SK-N-SH (cell line): ENCODE measurements around the gene KPNA2. TPM values are rescaled to one million over a fixed set of nuclear protein-coding genes. Genes with fewer than 3 reads are reported as not detected.
A peak's percentile ranks its signal among the peaks of the same experiment; 100 is the strongest.

Source experiments
- CTCF ChIA-PET: fragments of 300-600, 350-600 bp; formaldehyde crosslinking; extraction: SDS; loops from one replicate; lab custom pipeline; 2021; lab: Yijun Ruan, JAX
- POLR2A ChIA-PET: fragments of 350-600 bp; sonication (Branson Sonifier 250); formaldehyde crosslinking; extraction: SDS; loops from one replicate; lab custom pipeline; 2020; ENCODE audit warnings: antibody characterized with exemption, inconsistent platforms; lab: Yijun Ruan, JAX
- DNase-seq: peaks from one replicate; pipeline ENCODE4 v3.0.0; 2012
- H2AFZ ChIP-seq: fragments of 200-600 bp; sonication (generic); 2 replicates; pipeline ENCODE4 v1.8.1; 2016; ENCODE audit warnings: antibody characterized with exemption, mild to moderate bottlenecking, low read depth
- H3F3A ChIP-seq: fragments of 200-600 bp; sonication (generic); replicated peaks from 2 replicates; pipeline ENCODE3; 2016; ENCODE audit warnings: antibody characterized with exemption, mild to moderate bottlenecking; ENCODE audit not compliant: insufficient read depth
- H3K27ac ChIP-seq, 2 experiments: fragments of 200-500 bp in 1 of 2; fragments of 200-600 bp in 1 of 2; sonication (Bioruptor generic) in 1 of 2; sonication (generic), shearing (Covaris generic) in 1 of 2; 2 replicates each; pipeline versions ENCODE4 v1.5.1 to v1.6.1; 2014 to 2016; ENCODE audit warnings: low read depth in 2 of 2, inconsistent platforms in 1 of 2, low read length in 1 of 2, mild to moderate bottlenecking in 1 of 2, mixed read lengths in 1 of 2
- H3K27me3 ChIP-seq: fragments of 200-600 bp; sonication (generic), shearing (Covaris generic); 2 replicates; pipeline ENCODE4 v1.6.1; 2016; ENCODE audit warnings: mixed run types; ENCODE audit not compliant: insufficient read depth
- H3K36me3 ChIP-seq, 2 experiments: fragments of 200-500 bp in 1 of 2; fragments of 200-600 bp in 1 of 2; sonication (Bioruptor generic) in 1 of 2; sonication (generic) in 1 of 2; replicated peaks in 1 of 2; 2 replicates each; pipeline versions ENCODE3 to v1.5.1; 2014 to 2016; ENCODE audit warnings: low read length in 1 of 2, mild to moderate bottlenecking in 1 of 2; ENCODE audit not compliant: insufficient read depth in 2 of 2, control insufficient read depth in 1 of 2
- H3K4me1 ChIP-seq, 2 experiments: fragments of 200-500 bp in 1 of 2; fragments of 200-600 bp in 1 of 2; sonication (Bioruptor generic) in 1 of 2; sonication (generic), shearing (Covaris generic) in 1 of 2; 2 replicates each; pipeline versions ENCODE4 v1.5.1 to v1.6.1; 2014 to 2016; ENCODE audit warnings: low read depth in 1 of 2, low read length in 1 of 2, mixed run types in 1 of 2; ENCODE audit not compliant: insufficient read depth in 2 of 2, control insufficient read depth in 1 of 2
- H3K4me2 ChIP-seq: fragments of 200-600 bp; sonication (generic), shearing (Covaris generic); 2 replicates; pipeline ENCODE4 v1.6.1; 2017; ENCODE audit warnings: mixed run types
- H3K4me3 ChIP-seq, 2 experiments: fragments of 200-500 bp in 1 of 2; fragments of 200-600 bp in 1 of 2; sonication (Bioruptor generic) in 1 of 2; sonication (generic), shearing (Covaris generic) in 1 of 2; 2 replicates each; pipeline versions ENCODE4 v1.5.1 to v1.8.1; 2014 to 2016; ENCODE audit warnings: low read depth in 2 of 2, inconsistent platforms in 1 of 2, low read length in 1 of 2, mild to moderate bottlenecking in 1 of 2, mixed read lengths in 1 of 2, moderate library complexity in 1 of 2
- H3K79me2 ChIP-seq: fragments of 200-600 bp; sonication (generic); 2 replicates; pipeline ENCODE4 v1.8.1; 2017; ENCODE audit warnings: mild to moderate bottlenecking; ENCODE audit not compliant: insufficient read depth
- H3K9ac ChIP-seq: fragments of 200-600 bp; sonication (generic); 2 replicates; pipeline ENCODE4 v1.6.1; 2017; ENCODE audit warnings: mixed run types
- H3K9me2 ChIP-seq: fragments of 200-600 bp; sonication (generic); 2 replicates; pipeline ENCODE4 v1.6.1; 2017; ENCODE audit warnings: mixed run types
- H3K9me3 ChIP-seq: fragments of 200-600 bp; sonication (generic); 2 replicates; pipeline ENCODE4 v1.6.1; 2017; ENCODE audit warnings: mixed run types, mild to moderate bottlenecking, moderate library complexity
- H4K20me1 ChIP-seq: fragments of 200-600 bp; sonication (generic); 2 replicates; pipeline ENCODE4 v1.6.1; 2017; ENCODE audit warnings: mild to moderate bottlenecking, mixed run types; ENCODE audit not compliant: insufficient read depth
- FOSL2 ChIP-seq: IDR thresholded peaks from 2 replicates; pipeline ENCODE4 v1.4.0; 2012; ENCODE audit warnings: low read depth, mild to moderate bottlenecking, moderate library complexity, borderline replicate concordance
- FOXJ3 ChIP-seq: sonication (generic); formaldehyde crosslinking; IDR thresholded peaks from 2 replicates; pipeline ENCODE4 v1.5.1; 2020; ENCODE audit warnings: mild to moderate bottlenecking, missing genetic modification reagents
- JUND ChIP-seq: IDR thresholded peaks from 2 replicates; pipeline ENCODE4 v1.4.0; 2012
- MXI1 ChIP-seq: IDR thresholded peaks from 2 replicates; pipeline ENCODE4 v1.6.1; 2012; ENCODE audit warnings: mild to moderate bottlenecking, low read depth, low read length, improper control_type of control experiment
- TCF12 ChIP-seq: IDR thresholded peaks from 2 replicates; pipeline ENCODE4 v1.4.0; 2012
- WGBS: methylation state at CpG from one replicate; pipeline ENCODE4 v1.1.6; 2017; ENCODE audit warnings: low lambda C conversion rate; 5-methylcytosine and 5-hydroxymethylcytosine counted together
- polyA plus RNA-seq, 3 experiments: library from polyadenylated mRNA; depleted of rRNA; stranded (reverse); fragments of >200 nt; gene quantifications; 2 replicates each; pipeline ENCODE4 v1.2.3, GENCODE V29; 2012
- TF ChIP-seq, protein P1 (sequence below): IDR thresholded peaks from 2 replicates; pipeline ENCODE4 v1.6.1; 2012; ENCODE audit warnings: mild to moderate bottlenecking, low read depth, low read length, moderate library complexity
- TF ChIP-seq, protein P2 (sequence below): IDR thresholded peaks from 2 replicates; pipeline ENCODE4 v1.4.0; 2012; ENCODE audit warnings: low read depth
- TF ChIP-seq, protein P3 (sequence below): fragments of 150-350 bp; IDR thresholded peaks from 2 replicates; pipeline ENCODE4 v1.6.1; 2016; ENCODE audit warnings: mild to moderate bottlenecking, low read depth, low read length
- TF ChIP-seq, protein P4 (sequence below): IDR thresholded peaks from 2 replicates; pipeline ENCODE4 v1.4.0; 2012; ENCODE audit warnings: low read depth, borderline replicate concordance

The KPNA2 gene
- polyA plus RNA-seq, 1 of the 3 experiments (the other 2 are of a cell fraction) = 122 TPM

DNA sequence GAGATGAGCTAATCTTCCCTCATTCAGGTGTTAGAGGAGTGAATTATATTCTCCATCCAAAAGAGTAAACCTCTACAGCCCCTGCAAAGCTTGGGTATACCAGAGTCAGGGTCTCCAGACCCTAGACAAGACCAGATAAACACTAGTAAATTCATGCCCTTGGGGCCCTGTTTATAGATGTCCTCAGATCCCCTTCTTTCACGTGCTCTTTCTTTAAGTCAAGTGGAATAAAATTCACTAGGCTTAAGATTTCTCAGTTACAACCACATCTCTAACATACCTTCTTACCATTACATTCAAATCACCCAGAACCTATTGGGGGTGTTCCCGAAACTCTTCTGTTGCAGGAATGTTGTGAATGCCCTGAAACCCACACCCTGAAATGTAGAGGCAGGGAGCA, 37.1 kb upstream of the KPNA2 start (continued):
- TF ChIP-seq, protein P1, sequence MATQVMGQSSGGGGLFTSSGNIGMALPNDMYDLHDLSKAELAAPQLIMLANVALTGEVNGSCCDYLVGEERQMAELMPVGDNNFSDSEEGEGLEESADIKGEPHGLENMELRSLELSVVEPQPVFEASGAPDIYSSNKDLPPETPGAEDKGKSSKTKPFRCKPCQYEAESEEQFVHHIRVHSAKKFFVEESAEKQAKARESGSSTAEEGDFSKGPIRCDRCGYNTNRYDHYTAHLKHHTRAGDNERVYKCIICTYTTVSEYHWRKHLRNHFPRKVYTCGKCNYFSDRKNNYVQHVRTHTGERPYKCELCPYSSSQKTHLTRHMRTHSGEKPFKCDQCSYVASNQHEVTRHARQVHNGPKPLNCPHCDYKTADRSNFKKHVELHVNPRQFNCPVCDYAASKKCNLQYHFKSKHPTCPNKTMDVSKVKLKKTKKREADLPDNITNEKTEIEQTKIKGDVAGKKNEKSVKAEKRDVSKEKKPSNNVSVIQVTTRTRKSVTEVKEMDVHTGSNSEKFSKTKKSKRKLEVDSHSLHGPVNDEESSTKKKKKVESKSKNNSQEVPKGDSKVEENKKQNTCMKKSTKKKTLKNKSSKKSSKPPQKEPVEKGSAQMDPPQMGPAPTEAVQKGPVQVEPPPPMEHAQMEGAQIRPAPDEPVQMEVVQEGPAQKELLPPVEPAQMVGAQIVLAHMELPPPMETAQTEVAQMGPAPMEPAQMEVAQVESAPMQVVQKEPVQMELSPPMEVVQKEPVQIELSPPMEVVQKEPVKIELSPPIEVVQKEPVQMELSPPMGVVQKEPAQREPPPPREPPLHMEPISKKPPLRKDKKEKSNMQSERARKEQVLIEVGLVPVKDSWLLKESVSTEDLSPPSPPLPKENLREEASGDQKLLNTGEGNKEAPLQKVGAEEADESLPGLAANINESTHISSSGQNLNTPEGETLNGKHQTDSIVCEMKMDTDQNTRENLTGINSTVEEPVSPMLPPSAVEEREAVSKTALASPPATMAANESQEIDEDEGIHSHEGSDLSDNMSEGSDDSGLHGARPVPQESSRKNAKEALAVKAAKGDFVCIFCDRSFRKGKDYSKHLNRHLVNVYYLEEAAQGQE = no peak
- TF ChIP-seq, protein P2, sequence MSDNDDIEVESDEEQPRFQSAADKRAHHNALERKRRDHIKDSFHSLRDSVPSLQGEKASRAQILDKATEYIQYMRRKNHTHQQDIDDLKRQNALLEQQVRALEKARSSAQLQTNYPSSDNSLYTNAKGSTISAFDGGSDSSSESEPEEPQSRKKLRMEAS = no peak
- TF ChIP-seq, protein P3, sequence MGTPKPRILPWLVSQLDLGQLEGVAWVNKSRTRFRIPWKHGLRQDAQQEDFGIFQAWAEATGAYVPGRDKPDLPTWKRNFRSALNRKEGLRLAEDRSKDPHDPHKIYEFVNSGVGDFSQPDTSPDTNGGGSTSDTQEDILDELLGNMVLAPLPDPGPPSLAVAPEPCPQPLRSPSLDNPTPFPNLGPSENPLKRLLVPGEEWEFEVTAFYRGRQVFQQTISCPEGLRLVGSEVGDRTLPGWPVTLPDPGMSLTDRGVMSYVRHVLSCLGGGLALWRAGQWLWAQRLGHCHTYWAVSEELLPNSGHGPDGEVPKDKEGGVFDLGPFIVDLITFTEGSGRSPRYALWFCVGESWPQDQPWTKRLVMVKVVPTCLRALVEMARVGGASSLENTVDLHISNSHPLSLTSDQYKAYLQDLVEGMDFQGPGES = no peak
- no peak for TF ChIP-seq FOXJ3 (CRISPR knock-in tag)

DNA sequence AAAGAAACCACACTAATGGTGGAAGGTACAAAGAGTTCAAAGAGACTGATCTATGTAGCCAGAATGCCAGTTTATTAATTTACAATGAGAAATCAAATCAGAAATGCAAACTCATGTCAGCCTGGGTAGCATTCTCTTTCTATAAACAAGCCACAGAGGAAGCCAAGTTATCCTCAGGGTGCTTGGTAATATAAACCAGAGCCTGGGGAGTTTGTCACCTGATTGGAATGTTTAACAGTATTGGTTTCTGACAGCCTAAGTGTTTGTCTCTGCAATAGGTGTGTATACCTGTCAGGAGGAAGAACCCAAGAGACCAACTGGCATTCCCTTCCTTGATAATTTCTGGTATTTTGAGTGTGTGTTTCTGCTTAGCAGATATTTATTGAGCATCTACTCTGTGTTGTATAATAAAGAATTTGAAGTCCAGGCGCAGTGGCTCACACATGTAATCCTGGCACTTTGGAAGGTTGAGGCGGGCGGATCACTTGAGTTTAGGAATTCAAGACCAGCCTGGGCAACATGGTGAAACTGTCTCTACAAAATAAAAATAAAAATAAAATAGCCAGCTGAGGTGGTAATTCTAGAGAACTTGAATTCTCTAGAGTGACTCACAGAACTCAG, 36.1 kb upstream of the KPNA2 start:
- H3K4me3 ChIP-seq = no peak overlapping the region
- no peaks in the 10 kb centered on the region for H3K27me3 ChIP-seq
- H2AFZ ChIP-seq = no peak overlapping the region
- POLR2A ChIA-PET = no interaction called here
- CTCF ChIA-PET = no interaction called here
- H3K9ac ChIP-seq = no peak overlapping the region
- H3K9me2 ChIP-seq = no peaks in the 10 kb centered on the region
- H3K9me3 ChIP-seq = no peaks in the 10 kb centered on the region
- no peak for DNase-seq
- peaks cover 9% of the 10 kb centered on the region for H3F3A ChIP-seq
- no peaks in the 10 kb centered on the region for H3K36me3 ChIP-seq
- no peaks in the 10 kb centered on the region for H4K20me1 ChIP-seq
- no peak overlapping the region for H3K4me2 ChIP-seq
- TF ChIP-seq FOSL2 = 0 out of 2 replicates have a peak, but pooled peaks have one; percentile 6
- TF ChIP-seq, protein P1 = no peak
- TF ChIP-seq, protein P4, sequence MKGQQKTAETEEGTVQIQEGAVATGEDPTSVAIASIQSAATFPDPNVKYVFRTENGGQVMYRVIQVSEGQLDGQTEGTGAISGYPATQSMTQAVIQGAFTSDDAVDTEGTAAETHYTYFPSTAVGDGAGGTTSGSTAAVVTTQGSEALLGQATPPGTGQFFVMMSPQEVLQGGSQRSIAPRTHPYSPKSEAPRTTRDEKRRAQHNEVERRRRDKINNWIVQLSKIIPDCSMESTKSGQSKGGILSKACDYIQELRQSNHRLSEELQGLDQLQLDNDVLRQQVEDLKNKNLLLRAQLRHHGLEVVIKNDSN = no peak
- TF ChIP-seq TCF12 = peak; percentile 43
- TF ChIP-seq JUND = peak; percentile 8; the same call in 1 of the 2 replicates
- no peak for TF ChIP-seq MXI1
- TF ChIP-seq, all 33 proteins: peak for 3
- Histone ChIP-seq H3K4me1 (peaks cover 6 to 14% of the 10 kb centered on the region in 2 experiments), H3K79me2 (no peaks in the 10 kb centered on the region), H3K27ac (no peak overlapping the region)
- 93% methylated on average over 3 of the region's 3 CpGs for WGBS
